Upper lobe of left lung (tissue), 4 donors: ENCODE measurements around the gene APLF.

Source experiments
- CTCF ChIP-seq, 6 experiments: fragments of 450-650 bp in 4 of 6; fragments of 200-600 bp in 2 of 6; sonication (generic) in 2 of 6; IDR thresholded peaks; one replicate each; pipeline ENCODE4 v1.5.1; 2016 to 2019; ENCODE audit warnings: antibody characterized with exemption in 6 of 6
- POLR2A ChIP-seq, 4 donors: fragments of 450-650 bp; IDR thresholded peaks; one replicate each; pipeline ENCODE4 v1.5.1; 2016 to 2017; ENCODE audit warnings: antibody characterized with exemption in 4 of 4, mild to moderate bottlenecking in 2 of 4
- POLR2AphosphoS5 ChIP-seq, 2 donors: sonication (generic); formaldehyde crosslinking; IDR thresholded peaks; one replicate each; pipeline ENCODE4 v1.5.1; 2017; ENCODE audit warnings: antibody characterized with exemption in 2 of 2

GRCh38 chr2:68428746-68429145 lies 38.6 kb upstream of the APLF start:
- no peak for TF ChIP-seq POLR2A (IDR thresholded peaks at IDR 0.05)
- TF ChIP-seq CTCF (IDR thresholded peaks at IDR 0.05), result no peak
- no peak for TF ChIP-seq POLR2AphosphoS5 (IDR thresholded peaks at IDR 0.05)
